ENCODE results near the gene ZFAND6.

- TF ChIP-seq CTCF (IDR thresholded peaks at IDR 0.05): no peak
- TF ChIP-seq POLR2A (IDR thresholded peaks at IDR 0.05): no peak
These were observed 121.5 kb downstream of the ZFAND6 start for GRCh38 chr15:80180986-80181385.

Data from Peyer's patch (tissue), 4 donors.